K562 (cell line): ENCODE data around the gene BCL2A1. TPM values are rescaled to one million over a fixed set of nuclear protein-coding genes. Genes with fewer than 3 reads are reported as not detected.

Experiments used
- HNRNPK ChIP-seq: fragments of 200-400 bp; formaldehyde crosslinking; IDR thresholded peaks from one replicate; pipeline ENCODE4 v1.6.1; 2018; ENCODE audit warnings: mild to moderate bottlenecking, low read depth, low read length; ENCODE audit not compliant: poor library complexity, severe bottlenecking
- PYGO2 ChIP-seq: fragments of 450-650 bp; IDR thresholded peaks from 2 replicates; pipeline ENCODE4 v1.6.1; 2016; ENCODE audit warnings: mild to moderate bottlenecking, missing genetic modification characterization, moderate library complexity, missing compliant biosample characterization
- TCFL5 ChIP-seq: fragments of 250-450 bp; sonication (Bioruptor Pico); conservative IDR thresholded peaks from 2 replicates; pipeline ENCODE4 v1.6.1; 2021; ENCODE audit warnings: mild to moderate bottlenecking, moderate library complexity, matching md5 sums
- polyA plus RNA-seq, 8 experiments: library from polyadenylated mRNA; depleted of rRNA in 4 of 8; stranded (reverse) in 5 of 8; unstranded in 3 of 8; fragments of >200 nt; fragmentation: Nextera tagmentation in 2 of 8; fragmentation: Illumina TruSeq in 1 of 8; extraction: Ambion mirVana in 2 of 8; extraction: Trizol in 1 of 8; gene quantifications; 2 replicates each; pipeline versions ENCODE4 v1.2.1 to v1.2.3, GENCODE V29; 2011 to 2014; ENCODE audit warnings: inconsistent platforms in 1 of 8, missing spikeins in 1 of 8
- total RNA-seq, 7 experiments: library from RNA; depleted of rRNA in 6 of 7; stranded (reverse); fragments of >200 nt in 6 of 7; fragmentation: Illumina TruSeq in 2 of 7; extraction: Trizol in 2 of 7; gene quantifications; 2 replicates each; pipeline versions ENCODE4 v1.2.1 to v1.2.3, GENCODE V29; 2011 to 2021; ENCODE audit warnings: low replicate concordance in 1 of 7
- TF ChIP-seq, protein P1 (sequence below): fragments of 150-350 bp; conservative IDR thresholded peaks from 2 replicates; pipeline ENCODE4 v1.6.1; 2014; ENCODE audit warnings: low read length
- TF ChIP-seq, protein P2 (sequence below): fragments of 250-450 bp; sonication (Bioruptor Pico); IDR thresholded peaks from 2 replicates; pipeline ENCODE4 v1.5.1; 2021; ENCODE audit warnings: mild to moderate bottlenecking
- TF ChIP-seq, protein P3 (sequence below): fragments of 250-450 bp; sonication (Bioruptor Pico); IDR thresholded peaks from 2 replicates; pipeline ENCODE4 v1.9.0; 2021; ENCODE audit warnings: mild to moderate bottlenecking
- TF ChIP-seq, protein P4 (sequence below): IDR thresholded peaks from 2 replicates; pipeline ENCODE4 v1.6.1; 2014; ENCODE audit warnings: antibody characterized with exemption

Gene BCL2A1
- total and polyA plus RNA-seq, 9 of the 15 experiments (the other 6 are each of a cell fraction or from before 2014, with no cell fraction given) = 0.11 to 1.2 (median 0.25) TPM; not detected in 4

DNA sequence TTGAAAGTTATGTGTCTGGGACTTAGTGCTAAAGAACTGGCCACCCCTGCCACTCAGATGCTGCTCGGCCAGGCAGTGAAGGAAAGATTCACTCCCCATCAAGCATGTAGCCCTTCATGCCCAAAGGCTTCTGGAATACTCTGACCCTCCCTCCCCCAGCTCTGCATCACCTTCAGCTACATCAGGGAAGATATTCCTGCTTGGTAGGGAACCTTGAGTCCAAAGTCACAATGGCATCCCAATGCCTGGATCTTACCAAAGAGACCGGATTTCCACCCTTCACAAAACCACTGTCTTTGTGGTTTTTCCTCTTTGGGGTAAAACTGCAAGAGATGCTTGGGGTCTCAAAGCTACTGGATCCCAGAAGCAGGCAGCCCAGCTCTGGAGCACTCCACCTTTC is 18.2 kb upstream of the BCL2A1 start (continued):
- TF ChIP-seq, protein P1, sequence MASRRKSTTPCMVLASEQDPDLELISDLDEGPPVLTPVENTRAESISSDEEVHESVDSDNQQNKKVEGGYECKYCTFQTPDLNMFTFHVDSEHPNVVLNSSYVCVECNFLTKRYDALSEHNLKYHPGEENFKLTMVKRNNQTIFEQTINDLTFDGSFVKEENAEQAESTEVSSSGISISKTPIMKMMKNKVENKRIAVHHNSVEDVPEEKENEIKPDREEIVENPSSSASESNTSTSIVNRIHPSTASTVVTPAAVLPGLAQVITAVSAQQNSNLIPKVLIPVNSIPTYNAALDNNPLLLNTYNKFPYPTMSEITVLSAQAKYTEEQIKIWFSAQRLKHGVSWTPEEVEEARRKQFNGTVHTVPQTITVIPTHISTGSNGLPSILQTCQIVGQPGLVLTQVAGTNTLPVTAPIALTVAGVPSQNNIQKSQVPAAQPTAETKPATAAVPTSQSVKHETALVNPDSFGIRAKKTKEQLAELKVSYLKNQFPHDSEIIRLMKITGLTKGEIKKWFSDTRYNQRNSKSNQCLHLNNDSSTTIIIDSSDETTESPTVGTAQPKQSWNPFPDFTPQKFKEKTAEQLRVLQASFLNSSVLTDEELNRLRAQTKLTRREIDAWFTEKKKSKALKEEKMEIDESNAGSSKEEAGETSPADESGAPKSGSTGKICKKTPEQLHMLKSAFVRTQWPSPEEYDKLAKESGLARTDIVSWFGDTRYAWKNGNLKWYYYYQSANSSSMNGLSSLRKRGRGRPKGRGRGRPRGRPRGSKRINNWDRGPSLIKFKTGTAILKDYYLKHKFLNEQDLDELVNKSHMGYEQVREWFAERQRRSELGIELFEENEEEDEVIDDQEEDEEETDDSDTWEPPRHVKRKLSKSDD = no peak
- TF ChIP-seq, protein P2, sequence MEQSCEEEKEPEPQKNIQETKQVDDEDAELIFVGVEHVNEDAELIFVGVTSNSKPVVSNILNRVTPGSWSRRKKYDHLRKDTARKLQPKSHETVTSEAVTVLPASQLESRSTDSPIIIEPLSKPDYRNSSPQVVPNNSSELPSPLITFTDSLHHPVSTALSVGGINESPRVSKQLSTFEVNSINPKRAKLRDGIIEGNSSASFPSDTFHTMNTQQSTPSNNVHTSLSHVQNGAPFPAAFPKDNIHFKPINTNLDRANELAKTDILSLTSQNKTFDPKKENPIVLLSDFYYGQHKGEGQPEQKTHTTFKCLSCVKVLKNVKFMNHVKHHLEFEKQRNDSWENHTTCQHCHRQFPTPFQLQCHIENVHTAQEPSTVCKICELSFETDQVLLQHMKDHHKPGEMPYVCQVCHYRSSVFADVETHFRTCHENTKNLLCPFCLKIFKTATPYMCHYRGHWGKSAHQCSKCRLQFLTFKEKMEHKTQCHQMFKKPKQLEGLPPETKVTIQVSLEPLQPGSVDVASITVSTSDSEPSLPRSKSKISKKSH (CRISPR knock-in tag) = no peak
- TF ChIP-seq, protein P3, sequence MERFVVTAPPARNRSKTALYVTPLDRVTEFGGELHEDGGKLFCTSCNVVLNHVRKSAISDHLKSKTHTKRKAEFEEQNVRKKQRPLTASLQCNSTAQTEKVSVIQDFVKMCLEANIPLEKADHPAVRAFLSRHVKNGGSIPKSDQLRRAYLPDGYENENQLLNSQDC (CRISPR knock-in tag) = no peak
- TF ChIP-seq, protein P4, sequence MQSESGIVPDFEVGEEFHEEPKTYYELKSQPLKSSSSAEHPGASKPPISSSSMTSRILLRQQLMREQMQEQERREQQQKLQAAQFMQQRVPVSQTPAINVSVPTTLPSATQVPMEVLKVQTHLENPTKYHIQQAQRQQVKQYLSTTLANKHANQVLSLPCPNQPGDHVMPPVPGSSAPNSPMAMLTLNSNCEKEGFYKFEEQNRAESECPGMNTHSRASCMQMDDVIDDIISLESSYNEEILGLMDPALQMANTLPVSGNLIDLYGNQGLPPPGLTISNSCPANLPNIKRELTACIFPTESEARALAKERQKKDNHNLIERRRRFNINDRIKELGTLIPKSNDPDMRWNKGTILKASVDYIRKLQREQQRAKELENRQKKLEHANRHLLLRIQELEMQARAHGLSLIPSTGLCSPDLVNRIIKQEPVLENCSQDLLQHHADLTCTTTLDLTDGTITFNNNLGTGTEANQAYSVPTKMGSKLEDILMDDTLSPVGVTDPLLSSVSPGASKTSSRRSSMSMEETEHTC = no peak
- TF ChIP-seq PYGO2 (tag) = no peak
- TF ChIP-seq HNRNPK = no peak
- no peak for TF ChIP-seq TCFL5 (CRISPR knock-in tag)
